Activated CD4-positive, alpha-beta T cell treated with anti-CD3 and anti-CD28 coated beads, Interleukin-2, Interleukin-4, amounts not matched to agents 100 ng/mL and 50 ng/mL, durations not matched to agents 16 hours and 8 hours (primary cell): Measurements from ENCODE around the gene FAM83C.
"Not testable (repeated sequence)": the region's sequence is repeated elsewhere in the genome, so short reads cannot be mapped to it uniquely, and the experiment has no call there.

Experiments
- DNase-seq: peaks from one replicate; pipeline ENCODE4 v3.0.0-alpha.2; 2020; ENCODE audit warnings: low spot score

Gene FAM83C

GRCh38 chr20:35263532-35264341 lies 28.5 kb downstream of the FAM83C start:
- DNase-seq = no peak

- not testable (repeated sequence) for DNase-seq
These were observed 29.3 kb downstream of the FAM83C start for GRCh38 chr20:35262731-35263531.

DNA sequence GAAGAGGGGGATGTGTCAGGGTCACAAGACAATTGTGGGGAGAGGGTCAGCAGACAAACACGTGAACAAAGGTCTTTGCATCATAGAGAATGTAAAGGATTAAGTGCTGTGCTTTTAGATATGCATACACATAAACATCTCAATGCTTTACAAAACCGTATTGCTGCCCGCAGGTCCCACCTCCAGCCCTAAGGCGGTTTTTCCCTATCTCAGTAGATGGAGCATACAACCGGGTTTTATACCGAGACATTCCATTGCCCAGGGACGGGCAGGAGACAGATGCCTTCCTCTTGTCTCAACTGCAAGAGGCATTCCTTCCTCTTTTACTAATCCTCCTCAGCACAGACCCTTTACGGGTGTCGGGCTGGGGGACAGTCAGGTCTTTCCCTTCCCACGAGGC lies 29.9 kb downstream of the FAM83C start:
- DNase-seq = not testable (repeated sequence)

GRCh38 chr20:35260426-35260825 lies 31.8 kb downstream of the FAM83C start:
- DNase-seq = no peak

DNA sequence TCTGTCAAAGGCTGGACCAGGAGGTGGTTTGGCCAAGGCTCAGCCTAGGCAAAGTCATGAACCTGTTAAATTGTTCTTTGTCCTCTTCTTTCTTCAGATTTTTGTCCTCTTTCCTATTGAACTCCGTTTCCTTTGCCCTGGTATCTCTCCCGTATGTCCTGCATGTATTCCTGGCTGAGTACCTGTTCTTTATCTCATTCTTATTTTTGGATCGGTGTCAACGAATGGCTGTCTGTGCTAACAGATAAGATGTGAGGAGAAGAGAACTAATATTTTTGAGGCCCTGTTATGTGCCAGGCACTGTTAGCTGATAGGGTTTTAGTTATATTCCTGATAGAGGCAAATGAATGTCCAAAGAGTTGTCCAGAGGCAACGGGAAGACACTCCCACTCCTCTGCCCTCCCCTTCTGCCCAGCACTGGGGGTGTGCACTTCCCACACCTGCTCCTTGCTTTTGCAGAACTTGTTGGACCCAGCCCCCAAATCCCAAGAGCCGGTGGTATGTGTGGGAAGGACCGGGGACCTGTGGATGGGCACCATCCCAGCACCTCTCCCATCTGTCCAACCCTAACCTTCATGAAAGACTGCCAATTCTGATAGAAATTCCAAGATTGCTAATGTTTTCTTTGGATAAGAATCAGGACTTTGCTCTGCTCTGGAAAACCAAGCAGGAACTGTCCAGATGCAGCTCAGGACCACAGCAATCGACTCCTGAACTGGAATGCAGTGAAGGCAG lies 34.9 kb downstream of the FAM83C start:
- no peak for DNase-seq

DNA sequence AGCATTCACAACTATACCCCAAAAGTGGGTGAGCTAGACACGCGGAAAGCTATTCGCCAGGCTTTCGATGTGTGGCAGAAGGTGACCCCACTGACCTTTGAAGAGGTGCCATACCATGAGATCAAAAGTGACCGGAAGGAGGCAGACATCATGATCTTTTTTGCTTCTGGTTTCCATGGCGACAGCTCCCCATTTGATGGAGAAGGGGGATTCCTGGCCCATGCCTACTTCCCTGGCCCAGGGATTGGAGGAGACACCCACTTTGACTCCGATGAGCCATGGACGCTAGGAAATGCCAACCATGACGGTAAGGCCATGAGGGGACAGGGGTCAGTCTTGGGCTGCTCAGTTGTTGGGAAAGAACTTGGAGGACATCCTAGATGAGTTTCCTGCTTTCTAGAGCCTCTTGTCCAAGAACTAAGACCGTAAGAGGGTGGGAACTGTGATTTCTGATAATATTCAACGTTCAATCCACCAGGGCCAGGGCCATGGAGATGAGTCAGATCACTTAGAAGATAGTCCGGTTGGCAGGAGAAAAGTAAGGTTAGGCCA lies 37.7 kb downstream of the FAM83C start:
- no peak for DNase-seq

- DNase-seq = no peak
These were observed 39.2 kb downstream of the FAM83C start for GRCh38 chr20:35253010-35253409.

GRCh38 chr20:35252598-35252997 lies 39.6 kb downstream of the FAM83C start:
- DNase-seq = not testable (repeated sequence)

- DNase-seq = peak; percentile 66
These were observed 40.2 kb downstream of the FAM83C start for GRCh38 chr20:35252037-35252461.

- DNase-seq = no peak
These were observed 40.6 kb downstream of the FAM83C start for GRCh38 chr20:35251613-35251940.

DNA sequence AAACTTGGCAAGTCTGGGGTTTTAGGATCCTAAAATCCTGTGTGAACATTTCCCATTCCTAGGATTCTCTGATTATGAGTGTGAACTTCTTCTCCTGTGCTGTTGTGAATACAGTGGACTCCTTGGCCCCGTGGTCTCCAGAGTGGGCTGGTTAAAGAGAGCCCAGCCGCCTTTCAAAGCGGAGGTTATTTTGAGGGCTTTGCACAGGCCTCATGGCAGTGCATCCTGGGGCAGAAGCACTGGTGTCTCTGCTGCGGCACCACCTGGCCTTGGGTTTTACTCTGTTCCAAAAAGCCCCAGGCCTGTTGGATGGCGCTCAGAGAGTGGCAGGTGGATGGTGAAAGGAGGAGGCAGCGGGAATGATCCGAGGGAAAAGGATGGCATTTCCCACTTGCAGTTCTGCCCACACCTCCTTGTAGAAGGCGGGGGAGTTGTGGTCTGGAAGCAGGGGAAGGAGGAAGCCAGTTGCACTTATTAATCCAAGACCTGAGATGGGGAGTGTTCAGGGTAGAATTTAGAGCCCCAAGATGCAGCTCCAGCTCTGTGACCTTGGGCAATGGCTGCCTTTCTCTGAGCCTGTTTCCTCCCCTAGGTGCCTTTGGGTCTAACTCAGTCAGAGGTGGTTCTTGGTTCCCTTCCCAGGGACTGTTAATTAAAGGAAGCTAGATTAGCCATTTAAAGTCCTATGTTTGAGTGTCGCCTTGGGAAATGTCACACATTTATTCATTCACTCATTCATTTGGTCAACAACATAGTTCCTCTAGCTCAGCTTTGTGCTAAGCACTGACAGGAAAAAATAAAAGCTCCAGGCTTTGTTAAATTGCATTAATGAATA lies 43.4 kb downstream of the FAM83C start:
- no peak for DNase-seq

DNA sequence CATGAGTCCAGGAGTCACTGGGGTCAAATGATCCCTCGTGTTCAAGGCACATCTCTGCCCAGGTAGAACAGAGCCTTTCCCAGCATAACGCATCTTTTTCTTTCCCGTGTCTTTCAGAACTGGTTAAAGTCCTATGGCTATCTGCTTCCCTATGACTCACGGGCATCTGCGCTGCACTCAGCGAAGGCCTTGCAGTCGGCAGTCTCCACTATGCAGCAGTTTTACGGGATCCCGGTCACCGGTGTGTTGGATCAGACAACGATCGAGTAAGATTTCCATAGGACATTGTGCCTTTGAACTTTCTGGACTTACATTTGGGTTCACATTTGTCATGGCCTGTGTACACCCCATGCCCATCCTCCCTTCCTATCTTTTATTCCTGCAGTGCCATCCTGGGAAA lies 45.5 kb downstream of the FAM83C start:
- DNase-seq = no peak

DNA sequence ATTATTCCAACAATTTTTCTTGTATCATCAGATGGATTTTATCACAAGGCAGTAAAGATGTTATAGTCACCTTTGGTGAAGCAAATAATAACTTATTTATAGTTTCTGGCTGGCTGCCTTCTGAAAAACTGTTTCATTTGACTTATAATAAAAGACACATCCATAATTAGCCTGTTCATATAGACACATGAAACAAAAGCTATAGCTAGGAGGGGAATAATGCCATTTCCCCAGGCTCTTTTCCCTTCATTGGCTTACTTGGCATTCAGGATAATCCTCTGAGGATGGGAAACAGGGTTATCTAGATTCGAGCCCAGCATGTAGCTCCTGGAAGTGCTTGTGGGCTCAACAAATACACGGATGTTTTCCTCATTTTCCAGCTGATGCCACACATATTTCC lies 48.2 kb downstream of the FAM83C start:
- DNase-seq = no peak

GRCh38 chr20:35243317-35243716 lies 48.9 kb downstream of the FAM83C start:
- no peak for DNase-seq

DNA sequence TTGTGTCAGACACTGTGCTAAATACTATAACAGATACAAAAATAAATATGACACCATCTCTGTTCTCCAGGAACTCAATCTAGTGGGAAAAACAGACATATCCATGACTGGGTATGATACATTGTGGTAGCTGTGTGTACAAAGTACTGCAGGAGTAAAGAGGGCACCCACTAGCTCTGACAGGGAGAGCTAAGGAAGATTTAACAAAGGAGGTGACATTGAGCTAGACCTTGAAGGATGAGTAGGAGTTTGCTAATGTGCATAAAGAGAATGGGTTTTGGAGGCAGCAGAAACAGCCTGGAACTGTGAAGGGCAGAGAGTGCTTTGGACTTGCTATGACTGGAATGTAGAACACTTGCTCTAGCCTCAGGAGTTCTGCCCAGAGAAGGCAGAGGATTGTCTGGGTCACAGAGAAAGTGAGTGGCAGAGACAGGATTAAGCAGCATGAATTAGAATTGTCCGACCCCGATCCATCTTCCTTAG lies 51.4 kb downstream of the FAM83C start:
- no peak for DNase-seq

DNA sequence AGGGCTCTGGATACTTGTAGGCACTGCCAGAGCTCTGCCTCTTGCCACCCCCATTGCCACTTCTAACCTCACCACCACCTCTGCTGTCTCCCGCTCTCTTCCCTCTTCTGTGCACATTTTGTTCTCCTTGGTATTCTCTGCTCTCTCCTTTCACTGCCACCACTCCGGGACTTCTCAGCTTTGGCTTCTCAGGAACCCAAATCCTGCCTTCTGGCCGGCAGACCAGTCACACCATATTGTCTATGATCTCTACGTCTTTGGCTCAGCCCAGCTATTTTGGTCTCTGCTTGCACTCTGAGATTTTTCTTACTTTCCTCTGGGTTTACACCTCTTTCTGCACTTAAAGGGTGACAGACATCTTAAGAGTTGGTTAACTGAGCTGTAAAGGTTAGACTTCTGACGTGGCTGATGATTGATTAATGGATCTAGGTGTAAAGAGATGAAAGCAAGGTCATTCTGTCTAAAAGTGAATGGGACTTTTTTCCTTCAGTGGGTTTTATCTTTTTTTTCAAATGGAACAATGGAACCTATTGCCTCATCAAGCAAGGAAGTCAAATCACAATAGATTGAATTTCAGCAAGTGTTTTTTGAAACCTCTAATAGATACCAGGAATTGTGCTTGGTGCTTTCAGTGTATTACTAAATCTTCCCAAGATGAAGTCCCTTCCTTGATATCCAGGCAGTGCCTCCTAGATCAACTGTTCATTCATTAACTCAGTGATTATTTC lies 52.0 kb downstream of the FAM83C start:
- DNase-seq = no peak

- DNase-seq = no peak
These were observed 53.5 kb downstream of the FAM83C start for GRCh38 chr20:35238735-35239134.

GRCh38 chr20:35238170-35238569 lies 54.1 kb downstream of the FAM83C start:
- DNase-seq = no peak

- DNase-seq = no peak
These were observed 54.7 kb downstream of the FAM83C start for GRCh38 chr20:35237486-35237885.

GRCh38 chr20:35235881-35236280 lies 56.3 kb downstream of the FAM83C start:
- no peak for DNase-seq
